ENCODE measurements around the gene ACADSB.

DNA sequence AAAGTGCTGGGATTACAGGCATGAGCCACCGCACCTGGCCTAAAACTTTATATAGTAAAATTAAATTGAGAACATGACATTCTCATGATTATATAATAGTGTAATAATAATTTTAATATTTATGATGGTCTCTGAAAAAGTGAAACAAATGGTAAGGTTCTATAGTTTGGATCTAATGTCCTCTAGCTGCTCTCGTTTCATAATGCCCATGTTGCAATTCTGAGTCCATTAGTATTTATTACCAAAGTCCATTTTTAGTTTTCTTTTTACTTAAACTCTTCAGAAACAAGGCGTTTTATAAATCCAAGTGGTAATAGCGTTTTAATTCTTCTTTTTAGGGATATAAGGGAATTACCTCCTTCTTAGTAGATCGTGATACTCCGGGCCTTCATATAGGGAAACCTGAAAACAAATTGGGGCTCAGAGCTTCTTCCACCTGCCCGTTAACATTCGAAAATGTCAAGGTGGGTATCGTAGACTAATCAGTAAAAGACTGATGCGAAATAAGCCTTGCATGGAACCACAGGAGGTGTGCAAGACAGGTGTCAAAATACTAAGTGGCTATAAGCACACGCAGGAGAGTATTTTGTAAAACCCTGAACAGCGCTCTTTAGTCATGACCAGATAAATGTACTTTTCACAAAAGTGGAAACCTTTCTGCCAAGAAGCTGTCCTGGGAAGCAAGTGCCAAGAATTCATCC is 34.1 kb downstream of the ACADSB start:
- TF ChIP-seq CTCF (IDR thresholded peaks at IDR 0.05) (no peak), POLR2A (IDR thresholded peaks at IDR 0.05) (no peak)
